Measurements from ENCODE around the gene DRC1.

Gene DRC1

DNA sequence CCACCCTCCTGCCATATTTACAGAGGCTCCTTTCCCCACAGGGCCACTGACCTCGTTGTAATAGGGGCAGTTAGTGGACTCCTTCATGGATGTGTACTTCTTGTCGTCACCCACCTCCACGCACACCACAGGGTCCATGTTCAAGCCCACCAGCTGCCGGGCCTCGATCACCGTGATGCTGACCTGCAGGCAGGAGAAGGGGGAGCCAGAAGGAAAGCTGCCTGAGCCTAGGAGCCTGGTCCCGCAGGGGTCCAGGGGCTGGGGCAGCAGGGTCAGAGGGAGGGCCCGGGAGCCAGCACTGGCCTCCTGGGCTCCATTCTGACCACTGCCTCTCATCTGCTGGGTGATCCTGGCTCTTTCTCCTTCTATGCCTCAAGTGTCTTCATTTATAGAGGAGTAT lies 93.2 kb downstream of the DRC1 start:
- DNase-seq: no peak

DNA sequence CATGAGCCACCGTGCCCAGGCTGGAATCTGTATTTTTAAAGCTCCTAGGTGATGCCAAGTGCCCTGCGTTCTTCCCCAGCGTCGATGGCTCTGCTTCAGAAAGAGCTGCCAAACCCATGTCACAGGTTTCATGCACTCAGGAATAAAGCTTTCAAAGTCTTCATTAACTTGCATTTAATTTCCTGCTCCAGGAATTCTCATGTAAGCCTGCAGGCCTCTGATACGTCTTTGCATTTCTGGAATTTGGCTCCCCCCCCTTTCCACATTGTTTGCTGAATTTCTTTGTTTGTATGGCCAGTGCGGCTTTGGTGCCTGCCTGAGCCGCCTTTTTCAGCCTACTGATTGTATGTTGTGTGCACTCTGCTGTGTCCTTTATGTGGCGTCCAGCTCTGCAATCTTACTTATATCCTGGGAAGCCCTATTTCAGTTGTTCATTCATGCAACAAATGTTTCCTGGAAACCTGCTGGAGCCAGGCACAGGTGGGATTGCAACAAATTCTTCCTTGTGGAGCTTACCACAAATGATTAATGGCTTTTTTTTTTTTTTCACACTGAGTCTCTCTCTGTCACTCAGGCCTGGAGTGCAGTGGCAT lies 94.1 kb downstream of the DRC1 start:
- no peak for DNase-seq

DNA sequence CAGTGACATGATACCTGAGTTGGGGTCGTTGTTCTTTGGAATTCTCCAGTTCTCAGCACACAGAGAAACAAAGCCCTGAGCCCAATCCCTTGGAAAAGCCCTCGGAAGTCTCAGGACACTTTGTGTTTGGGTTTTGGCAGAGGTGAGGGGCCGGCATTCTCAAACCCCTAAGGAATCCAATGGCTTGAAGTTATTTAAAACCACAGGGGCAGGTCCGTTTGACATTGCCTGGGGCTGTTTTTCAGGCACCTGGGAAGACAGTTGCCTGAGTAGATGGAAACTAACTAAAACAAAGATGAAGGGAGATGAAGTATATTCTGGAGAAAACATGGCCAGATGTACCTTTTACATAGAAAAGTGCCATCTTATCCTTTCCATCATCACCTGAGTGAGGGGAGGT lies 98.7 kb downstream of the DRC1 start:
- no peak for DNase-seq

DNA sequence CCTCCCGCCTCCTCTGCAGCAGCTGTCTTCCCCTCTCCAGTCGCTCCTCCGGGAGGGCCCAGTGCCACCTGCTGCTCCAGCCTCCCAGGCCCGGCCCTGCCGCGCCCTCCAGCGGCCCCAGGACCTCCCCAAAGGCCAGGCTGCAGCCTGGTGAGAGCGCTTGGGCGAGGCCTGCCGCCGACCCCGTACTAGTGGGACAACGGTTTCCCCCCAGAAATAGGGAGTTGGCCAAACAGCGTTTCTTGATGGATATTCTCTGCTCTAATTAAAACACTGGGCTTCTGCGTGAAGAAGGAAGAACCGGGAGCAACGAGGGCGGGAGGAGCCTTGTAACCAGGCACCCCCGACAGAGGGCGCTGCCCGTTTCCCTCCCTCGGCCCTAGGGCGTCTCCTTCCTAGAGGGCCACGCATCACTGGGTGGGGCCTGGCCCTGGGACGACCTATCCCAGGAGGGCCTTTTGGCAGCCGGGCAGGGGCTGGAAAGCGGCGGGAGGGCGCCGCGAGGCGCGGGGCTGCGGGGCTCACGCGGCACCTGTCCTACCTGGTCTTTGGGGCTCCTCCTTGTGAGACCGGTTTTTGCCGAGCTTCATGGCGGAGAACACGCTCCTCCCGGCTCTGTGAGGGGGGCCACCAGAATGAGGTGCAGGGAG lies 101.6 kb downstream of the DRC1 start:
- DNase-seq: peak; percentile 48 to 77 (median 66)

- no peak for DNase-seq
Measured at GRCh38 chr2:26504002-26504401, 102.3 kb downstream of the DRC1 start.

DNA sequence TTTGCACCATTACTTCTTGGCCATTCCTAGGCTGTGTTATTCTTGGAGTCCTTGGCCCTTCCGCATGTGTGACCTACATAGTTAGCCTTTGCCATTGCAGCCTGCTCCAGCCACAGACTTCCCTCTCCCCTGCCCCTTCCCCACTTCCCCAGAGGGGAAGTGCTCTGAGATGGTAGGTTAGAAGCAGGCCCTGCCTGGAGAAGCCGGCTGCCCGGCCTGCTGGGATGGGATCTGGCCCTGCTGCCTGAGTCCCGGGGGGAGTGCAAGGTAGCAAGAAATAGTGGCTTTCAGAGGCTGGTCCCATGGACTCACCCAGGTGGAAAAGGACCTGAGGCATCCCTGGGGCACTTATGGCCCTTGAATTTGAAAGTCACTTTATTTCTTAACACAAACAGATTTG lies 104.6 kb downstream of the DRC1 start:
- DNase-seq: no peak

Data from T-helper 1 cell (primary cell).